HCT116 (cell line): ENCODE data around the gene LRBA. TPM values are rescaled to one million over a fixed set of nuclear protein-coding genes. Genes with fewer than 3 reads are reported as not detected.

Experiments used
- ATAC-seq: fragments of 200-7000 bp; cut with Tn5 transposase; 2 replicates; pipeline ENCODE4 v1.9.1; 2020; ENCODE audit warnings: mild to moderate bottlenecking, moderate library complexity
- BruUV-seq: library from RNA; stranded (reverse); fragments of 400-500 nt; replicated peaks from 2 replicates; lab custom pipeline; 2021; lab: Mats Ljungman, UMichigan
- CTCF ChIA-PET: fragments of 300-600 bp; sonication (Branson Sonifier 250); formaldehyde crosslinking; loops from one replicate; lab custom pipeline; 2021; ENCODE audit warnings: antibody characterized with exemption; lab: Charles Lee
- POLR2A ChIA-PET: fragments of 300-600, 350-600 bp; sonication (Branson Sonifier 250); formaldehyde crosslinking; loops from one replicate; lab custom pipeline; 2021; ENCODE audit warnings: antibody characterized with exemption; lab: Charles Lee
- RAD21 ChIA-PET, 2 experiments: fragments of 300-600 bp; sonication (Branson Sonifier 250); formaldehyde crosslinking; loops; one replicate each; lab custom pipeline; 2023; ENCODE audit warnings: low total read pairs in 2 of 2; ENCODE audit not compliant: uncharacterized antibody in 2 of 2, unreplicated experiment in 2 of 2, low non-redundant PET in 1 of 2; lab: Charles Lee
- DNase-seq: peaks from one replicate; pipeline ENCODE4 v3.0.0-alpha.2; 2010; ENCODE audit warnings: low read depth, low spot score
- H2AFZ ChIP-seq: fragments of 200-600 bp; shearing (Covaris generic), sonication (generic); 2 replicates; pipeline ENCODE4 v1.6.1; 2017; ENCODE audit warnings: low read depth, mixed run types, mixed read lengths, antibody characterized with exemption, low read length; ENCODE audit not compliant: poor library complexity, severe bottlenecking
- H3K27ac ChIP-seq: 2 replicates; pipeline ENCODE4 v1.5.1; 2012; ENCODE audit warnings: low read depth, low read length
- H3K27me3 ChIP-seq: fragments of 200-600 bp; sonication (generic); 2 replicates; pipeline ENCODE4 v1.6.1; 2016; ENCODE audit warnings: mixed run types, low read length, mixed read lengths; ENCODE audit not compliant: insufficient read depth
- H3K36me3 ChIP-seq, 2 experiments: fragments of 200-500 bp in 1 of 2; fragments of 200-600 bp in 1 of 2; sonication (Bioruptor generic) in 1 of 2; sonication (generic) in 1 of 2; 2 replicates each; pipeline versions ENCODE4 v1.5.1 to v1.6.1; 2014 to 2016; ENCODE audit warnings: low read length in 2 of 2, inconsistent platforms in 1 of 2, mixed read lengths in 1 of 2, mixed run types in 1 of 2; ENCODE audit not compliant: insufficient read depth in 2 of 2, control insufficient read depth in 1 of 2
- H3K4me1 ChIP-seq, 2 experiments: fragments of 200-600 bp in 1 of 2; sonication (generic) in 1 of 2; 2 replicates each; pipeline versions ENCODE4 v1.5.1 to v1.6.1; 2012 to 2017; ENCODE audit warnings: low read length in 2 of 2, inconsistent platforms in 1 of 2, mild to moderate bottlenecking in 1 of 2, mixed read lengths in 1 of 2, mixed run types in 1 of 2, moderate library complexity in 1 of 2; ENCODE audit not compliant: insufficient read depth in 2 of 2, control insufficient read depth in 1 of 2
- H3K4me2 ChIP-seq: fragments of 200-600 bp; sonication (generic); 2 replicates; pipeline ENCODE4 v1.6.1; 2017; ENCODE audit warnings: mixed run types, low read length, mixed read lengths
- H3K4me3 ChIP-seq, 2 experiments: fragments of 200-600 bp in 1 of 2; sonication (generic) in 1 of 2; replicated peaks in 1 of 2; 2 replicates each; pipeline ENCODE4 v1.5.1; 2011 to 2016; ENCODE audit warnings: low read length in 2 of 2, control low read depth in 1 of 2, low read depth in 1 of 2, mild to moderate bottlenecking in 1 of 2, mixed read lengths in 1 of 2, mixed run types in 1 of 2
- H3K79me2 ChIP-seq: fragments of 200-600 bp; sonication (generic); 2 replicates; pipeline ENCODE4 v1.6.1; 2017; ENCODE audit warnings: mild to moderate bottlenecking, mixed run types, low read length, moderate library complexity, mixed read lengths; ENCODE audit not compliant: insufficient read depth
- H3K9ac ChIP-seq: fragments of 200-600 bp; sonication (generic); 2 replicates; pipeline ENCODE4 v1.6.1; 2016; ENCODE audit warnings: low read length, mixed read lengths
- H3K9me2 ChIP-seq: fragments of 200-600 bp; sonication (generic), shearing (Covaris generic); 2 replicates; pipeline ENCODE4 v1.6.1; 2017; ENCODE audit warnings: mixed run types, mild to moderate bottlenecking, moderate library complexity; ENCODE audit not compliant: insufficient read depth
- H3K9me3 ChIP-seq, 2 experiments: fragments of 200-500 bp in 1 of 2; fragments of 200-600 bp in 1 of 2; sonication (Bioruptor generic) in 1 of 2; sonication (generic) in 1 of 2; 2 replicates each; pipeline ENCODE4 v1.6.1; 2014 to 2017; ENCODE audit warnings: low read length in 2 of 2, mixed read lengths in 2 of 2, inconsistent platforms in 1 of 2, low read depth in 1 of 2, mild to moderate bottlenecking in 1 of 2, mixed run types in 1 of 2, moderate library complexity in 1 of 2; ENCODE audit not compliant: control insufficient read depth in 1 of 2, insufficient read depth in 1 of 2
- H4K20me1 ChIP-seq: fragments of 200-600 bp; sonication (generic), shearing (Covaris generic); 2 replicates; pipeline ENCODE4 v1.6.1; 2017; ENCODE audit warnings: mixed run types, mild to moderate bottlenecking, moderate library complexity; ENCODE audit not compliant: insufficient read depth
- EGR1 ChIP-seq: IDR thresholded peaks from 2 replicates; pipeline ENCODE4 v1.6.1; 2012; ENCODE audit warnings: low read depth
- EZH2phosphoT487 ChIP-seq: fragments of 200-600 bp; IDR thresholded peaks from 2 replicates; pipeline ENCODE4 v1.6.1; 2018; ENCODE audit warnings: antibody characterized with exemption, borderline replicate concordance
- RAD21 ChIP-seq: IDR thresholded peaks from 2 replicates; pipeline ENCODE4 v1.6.1; 2012; ENCODE audit warnings: low read depth, mild to moderate bottlenecking
- TCF7L2 ChIP-seq: IDR thresholded peaks from 2 replicates; pipeline ENCODE4 v1.7.0; 2011; ENCODE audit warnings: borderline replicate concordance, inconsistent platforms; ENCODE audit not compliant: insufficient read depth, insufficient read length; ENCODE audit errors: extremely low read depth
- ZFX ChIP-seq: fragments of 450-650 bp; IDR thresholded peaks from 2 replicates; pipeline ENCODE4 v1.6.1; 2017
- intact Hi-C: fragments of 100-400 bp; cut with micrococcal nuclease; formaldehyde crosslinking; loops from 2 replicates; pipeline ENCODE4 v1.10.0; 2022
- total RNA-seq: library from RNA; stranded (reverse); gene quantifications from one replicate; pipeline ENCODE4 v1.2.1, GENCODE V29; 2021; ENCODE audit not compliant: unreplicated experiment
- TF ChIP-seq, protein P1 (sequence below): IDR thresholded peaks from 2 replicates; pipeline ENCODE4 v1.6.1; 2012; ENCODE audit warnings: low read depth

The LRBA gene
- total RNA-seq, 1 experiment from 2014 or later = 79.8 TPM

DNA sequence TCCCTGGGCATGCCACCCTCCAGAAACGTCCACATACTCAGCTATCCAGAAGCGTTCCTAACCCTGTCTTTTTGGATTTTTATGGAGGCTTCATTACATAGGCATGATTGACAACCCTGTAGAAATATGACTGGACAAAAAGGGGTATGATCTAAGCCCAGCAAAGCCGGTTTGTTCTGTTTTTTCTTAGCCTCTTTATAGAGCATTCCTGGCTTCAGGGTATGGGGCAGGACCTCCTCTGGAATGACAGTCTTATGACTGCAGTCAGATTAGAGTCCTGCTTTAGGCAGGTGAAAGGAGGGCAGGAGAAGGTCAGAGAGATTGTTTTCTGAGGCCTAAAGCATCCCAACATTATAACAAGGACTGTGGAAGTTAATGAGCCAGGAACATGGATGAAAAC is 799.5 kb downstream of the LRBA start:
- DNase-seq (no peak), ATAC-seq (no peak)
- H3K36me3 ChIP-seq = no peaks in the 10 kb centered on the region
- intact Hi-C loops = no loop called here
- ChIA-PET RAD21 (no interaction called here), POLR2A (no interaction called here), CTCF (no interaction called here)
- no peak overlapping the region for H2AFZ ChIP-seq
- H3K4me3 ChIP-seq = no peak overlapping the region
- H3K4me2 ChIP-seq = no peak overlapping the region
- H3K9me3 ChIP-seq = no peaks in the 10 kb centered on the region
- H3K27me3 ChIP-seq = no peaks in the 10 kb centered on the region
- H3K79me2 ChIP-seq = no peaks in the 10 kb centered on the region
- peaks cover 0 to 19% of the 10 kb centered on the region in 2 experiments; a peak in 1 of 4 replicates for H3K4me1 ChIP-seq
- TF ChIP-seq EGR1 (no peak), RAD21 (no peak), ZFX (no peak), TCF7L2 (no peak), EZH2phosphoT487 (no peak)
- TF ChIP-seq, protein P1, sequence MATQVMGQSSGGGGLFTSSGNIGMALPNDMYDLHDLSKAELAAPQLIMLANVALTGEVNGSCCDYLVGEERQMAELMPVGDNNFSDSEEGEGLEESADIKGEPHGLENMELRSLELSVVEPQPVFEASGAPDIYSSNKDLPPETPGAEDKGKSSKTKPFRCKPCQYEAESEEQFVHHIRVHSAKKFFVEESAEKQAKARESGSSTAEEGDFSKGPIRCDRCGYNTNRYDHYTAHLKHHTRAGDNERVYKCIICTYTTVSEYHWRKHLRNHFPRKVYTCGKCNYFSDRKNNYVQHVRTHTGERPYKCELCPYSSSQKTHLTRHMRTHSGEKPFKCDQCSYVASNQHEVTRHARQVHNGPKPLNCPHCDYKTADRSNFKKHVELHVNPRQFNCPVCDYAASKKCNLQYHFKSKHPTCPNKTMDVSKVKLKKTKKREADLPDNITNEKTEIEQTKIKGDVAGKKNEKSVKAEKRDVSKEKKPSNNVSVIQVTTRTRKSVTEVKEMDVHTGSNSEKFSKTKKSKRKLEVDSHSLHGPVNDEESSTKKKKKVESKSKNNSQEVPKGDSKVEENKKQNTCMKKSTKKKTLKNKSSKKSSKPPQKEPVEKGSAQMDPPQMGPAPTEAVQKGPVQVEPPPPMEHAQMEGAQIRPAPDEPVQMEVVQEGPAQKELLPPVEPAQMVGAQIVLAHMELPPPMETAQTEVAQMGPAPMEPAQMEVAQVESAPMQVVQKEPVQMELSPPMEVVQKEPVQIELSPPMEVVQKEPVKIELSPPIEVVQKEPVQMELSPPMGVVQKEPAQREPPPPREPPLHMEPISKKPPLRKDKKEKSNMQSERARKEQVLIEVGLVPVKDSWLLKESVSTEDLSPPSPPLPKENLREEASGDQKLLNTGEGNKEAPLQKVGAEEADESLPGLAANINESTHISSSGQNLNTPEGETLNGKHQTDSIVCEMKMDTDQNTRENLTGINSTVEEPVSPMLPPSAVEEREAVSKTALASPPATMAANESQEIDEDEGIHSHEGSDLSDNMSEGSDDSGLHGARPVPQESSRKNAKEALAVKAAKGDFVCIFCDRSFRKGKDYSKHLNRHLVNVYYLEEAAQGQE = no peak
- H3K27ac ChIP-seq = no peak overlapping the region
- no peak overlapping the region for H3K9ac ChIP-seq
- H3K9me2 ChIP-seq = no peaks in the 10 kb centered on the region
- BruUV-seq = no TSS peak
- H4K20me1 ChIP-seq = no peaks in the 10 kb centered on the region

Other genes starting within 250 kb of the LRBA start
- 2,446 TPM for gene RPS3A, start 84.3 kb upstream of the LRBA start, total RNA-seq